ENCODE measurements around the gene ARHGEF3. TPM values are rescaled to one million over a fixed set of nuclear protein-coding genes. Genes with fewer than 3 reads are reported as not detected.

The ARHGEF3 gene
- total and polyA plus RNA-seq, 5 experiments from 2014 or later, result 95.3 to 123 (median 101) TPM

DNA sequence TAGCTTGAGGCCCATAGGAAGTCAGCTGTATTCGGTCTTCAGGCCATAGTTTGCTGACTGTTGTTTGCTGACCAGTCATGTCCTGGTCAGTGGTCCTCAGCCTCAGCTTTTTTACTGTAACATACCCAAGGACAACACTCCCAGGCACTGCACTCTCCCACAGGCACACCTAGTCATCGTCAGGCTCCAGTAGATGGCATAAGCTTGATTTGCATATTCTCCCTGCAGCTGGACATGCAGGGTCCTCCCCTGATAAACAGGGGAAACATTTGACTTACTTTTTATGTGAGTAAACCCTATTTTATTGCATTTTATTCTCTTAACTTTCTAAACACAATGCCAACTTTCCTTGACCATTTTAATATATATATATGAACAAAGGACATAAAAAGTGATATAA lies 22.9 kb downstream of the ARHGEF3 start:
- H3K9me3 Mint-ChIP-seq, result peaks cover 0 to 5% (median 0%) of the 10 kb centered on the region in 9 donors
- no peaks in the 10 kb centered on the region for H3K27me3 Mint-ChIP-seq
- DNase-seq, result no peak
- POLR2A ChIA-PET, result interaction anchor here (0.6 to 12.7 kb wide), 4 partner anchors 10 to 98 kb away, joined by 3 to 278 read pairs (median 19); partner anchors contain the start of gene ARHGEF3
- H3K4me1 Mint-ChIP-seq, result peaks cover 43 to 98% (median 94%) of the 10 kb centered on the region in 4 donors
- H3K4me3 Mint-ChIP-seq, result peak overlapping the region in 5 of 10 donors; percentile 8 to 30 (median 19)
- ATAC-seq, result no peak
- H3K36me3 Mint-ChIP-seq, result peaks cover 0 to 48% (median 15%) of the 10 kb centered on the region in 3 donors
- H3K27ac Mint-ChIP-seq, result peak overlapping the region in 9 of 10 donors; percentile 37 to 97 (median 84)

DNA sequence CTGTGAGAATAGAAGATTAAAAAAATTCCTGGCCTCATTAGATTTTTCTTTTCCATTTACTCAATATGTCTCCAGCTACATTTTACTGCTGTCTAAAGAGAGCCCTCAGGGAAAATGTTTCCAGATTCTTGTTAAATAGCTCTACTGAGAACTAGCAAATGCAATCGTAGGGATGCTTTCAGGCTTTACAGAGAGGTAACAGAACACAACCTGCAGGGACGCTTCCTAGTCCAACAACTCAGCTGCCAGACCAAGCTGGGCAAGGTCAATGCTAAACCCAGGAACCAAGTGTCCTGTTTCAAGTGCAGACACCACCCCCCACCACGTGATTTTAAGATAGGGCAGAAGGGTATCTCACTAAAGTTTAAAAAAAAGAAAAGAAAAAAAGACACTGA lies 25.2 kb downstream of the ARHGEF3 start:
- DNase-seq (no peak), ATAC-seq (no peak)
- H3K36me3 Mint-ChIP-seq, result peaks cover 13 to 68% (median 28%) of the 10 kb centered on the region in 3 donors
- no peaks in the 10 kb centered on the region for H3K27me3 Mint-ChIP-seq
- peaks cover 0 to 5% (median 0%) of the 10 kb centered on the region in 9 donors for H3K9me3 Mint-ChIP-seq
- H3K4me3 Mint-ChIP-seq, result peak overlapping the region in 9 of 10 donors; percentile 2 to 79 (median 45)
- H3K4me1 Mint-ChIP-seq, result peaks cover 43 to 91% (median 90%) of the 10 kb centered on the region in 4 donors
- peak overlapping the region; percentile 20 to 97 (median 84) for H3K27ac Mint-ChIP-seq
- POLR2A ChIA-PET, result interaction anchor here (0.7 to 6.4 kb wide), 5 partner anchors 9 to 114 kb away, joined by 3 to 33 read pairs (median 4); no protein-coding TSS in a partner anchor

DNA sequence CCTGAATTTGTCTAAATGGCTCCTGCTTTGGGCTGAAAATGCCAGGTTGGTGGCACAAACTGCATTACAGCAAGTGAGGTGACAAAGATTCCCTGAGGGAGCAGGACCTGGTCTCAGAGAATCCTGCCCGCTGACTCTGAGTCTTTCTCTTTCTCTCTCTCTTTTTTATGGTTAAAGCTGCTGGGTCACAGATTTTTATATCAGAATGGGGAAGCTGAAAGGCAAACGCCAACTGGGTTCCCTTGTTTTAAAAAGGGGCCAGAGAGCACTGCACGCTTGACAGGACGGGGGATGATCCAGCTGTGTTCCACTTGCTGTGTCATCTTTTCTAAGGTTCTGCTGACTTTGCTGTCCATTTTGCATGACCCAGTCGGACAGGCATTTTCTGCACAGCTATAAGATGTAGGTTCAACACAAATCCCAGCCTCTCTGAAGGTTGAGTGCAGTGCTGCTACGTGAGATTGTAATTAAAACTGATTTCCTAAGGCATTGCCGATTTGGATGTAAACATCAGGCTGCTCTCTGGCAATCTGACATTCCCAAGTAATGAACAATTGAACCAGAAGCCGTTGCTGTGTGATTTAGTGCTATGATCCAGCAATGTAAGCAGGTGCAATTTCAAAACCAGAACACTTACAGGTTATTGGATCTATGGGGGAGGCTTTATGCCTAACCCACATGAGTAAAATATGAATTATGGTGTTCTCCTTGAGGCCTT lies 25.8 kb downstream of the ARHGEF3 start:
- peak overlapping the region in 9 of 10 donors; percentile 63 to 97 (median 85) for H3K27ac Mint-ChIP-seq
- H3K4me1 Mint-ChIP-seq, result peaks cover 47 to 91% (median 91%) of the 10 kb centered on the region in 4 donors
- H3K27me3 Mint-ChIP-seq, result no peaks in the 10 kb centered on the region
- no peak for DNase-seq
- H3K36me3 Mint-ChIP-seq, result peaks cover 19 to 73% (median 32%) of the 10 kb centered on the region in 3 donors
- ATAC-seq, result peak in 1 of 2 donors; percentile 14
- peak overlapping the region; percentile 26 to 81 (median 66) for H3K4me3 Mint-ChIP-seq
- H3K9me3 Mint-ChIP-seq, result peaks cover 0 to 5% (median 0%) of the 10 kb centered on the region in 9 donors
- POLR2A ChIA-PET, result interaction anchor here (0.6 to 6.4 kb wide), 11 partner anchors 9 to 115 kb away, joined by 3 to 33 read pairs (median 4); no protein-coding TSS in a partner anchor

DNA sequence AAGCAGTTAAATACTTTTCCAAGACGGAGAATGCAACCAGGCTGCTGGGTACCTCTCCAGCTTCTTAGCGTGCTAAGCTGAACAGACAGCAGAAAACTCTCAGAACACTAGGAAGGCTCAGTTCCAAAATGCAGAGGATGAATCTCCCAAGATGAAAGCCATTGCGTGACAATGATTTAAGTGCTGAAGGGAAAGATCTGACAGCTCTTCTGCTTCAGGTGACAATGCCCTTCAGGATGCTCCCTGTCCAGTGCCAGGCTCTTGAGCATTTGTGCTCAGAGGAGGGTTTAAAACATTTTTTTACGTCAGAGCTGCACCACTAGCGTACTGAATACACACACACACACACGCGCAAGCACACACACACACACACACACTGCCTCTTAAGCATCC lies 26.3 kb downstream of the ARHGEF3 start:
- peaks cover 19 to 75% (median 31%) of the 10 kb centered on the region in 3 donors for H3K36me3 Mint-ChIP-seq
- peak overlapping the region in 9 of 10 donors; percentile 63 to 97 (median 85) for H3K27ac Mint-ChIP-seq
- H3K4me1 Mint-ChIP-seq, result peaks cover 42 to 90% (median 87%) of the 10 kb centered on the region in 4 donors
- peak overlapping the region; percentile 26 to 81 (median 66) for H3K4me3 Mint-ChIP-seq
- H3K27me3 Mint-ChIP-seq, result no peaks in the 10 kb centered on the region
- ATAC-seq (peak; percentile 31 to 42), DNase-seq (peak in 1 of 10 donors; percentile 33)
- peaks cover 0 to under 1% (median 0%) of the 10 kb centered on the region in 9 donors for H3K9me3 Mint-ChIP-seq
- POLR2A ChIA-PET, result interaction anchor here (0.6 to 6.4 kb wide), 9 partner anchors 8 to 71 kb away, joined by 3 to 33 read pairs (median 4); no protein-coding TSS in a partner anchor

DNA sequence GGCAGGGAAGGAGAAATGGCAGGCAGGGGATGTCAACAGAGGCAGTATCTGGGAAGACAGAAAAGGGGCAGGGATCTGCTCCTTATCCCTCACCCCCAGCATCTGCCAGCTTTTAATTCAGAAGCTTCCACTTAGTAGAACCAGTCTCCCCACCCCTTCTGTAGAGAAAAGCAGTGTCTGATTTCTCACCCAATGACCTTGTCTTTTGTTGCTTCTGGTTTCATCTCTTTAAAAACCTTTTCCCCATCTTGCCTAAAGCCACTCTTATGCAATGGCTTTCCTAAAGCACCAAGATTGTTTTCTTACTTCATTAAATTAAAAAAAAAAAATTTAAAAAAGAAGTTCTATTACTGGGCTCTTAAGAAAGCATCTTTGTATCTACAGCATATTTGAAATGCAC lies 27.8 kb downstream of the ARHGEF3 start:
- no peaks in the 10 kb centered on the region for H3K9me3 Mint-ChIP-seq
- peak overlapping the region in 3 of 10 donors; percentile 29 to 71 (median 37) for H3K4me3 Mint-ChIP-seq
- ATAC-seq (no peak), DNase-seq (no peak)
- H3K4me1 Mint-ChIP-seq, result peaks cover 38 to 88% (median 83%) of the 10 kb centered on the region in 4 donors
- H3K36me3 Mint-ChIP-seq, result peaks cover 19 to 76% (median 26%) of the 10 kb centered on the region in 3 donors
- H3K27ac Mint-ChIP-seq, result peak overlapping the region in 9 of 10 donors; percentile 15 to 89 (median 75)
- POLR2A ChIA-PET, result interaction anchor here (6.5 kb wide), 1 partner anchor 9 kb away, joined by 38 read pairs; no protein-coding TSS in a partner anchor
- H3K27me3 Mint-ChIP-seq, result no peaks in the 10 kb centered on the region

DNA sequence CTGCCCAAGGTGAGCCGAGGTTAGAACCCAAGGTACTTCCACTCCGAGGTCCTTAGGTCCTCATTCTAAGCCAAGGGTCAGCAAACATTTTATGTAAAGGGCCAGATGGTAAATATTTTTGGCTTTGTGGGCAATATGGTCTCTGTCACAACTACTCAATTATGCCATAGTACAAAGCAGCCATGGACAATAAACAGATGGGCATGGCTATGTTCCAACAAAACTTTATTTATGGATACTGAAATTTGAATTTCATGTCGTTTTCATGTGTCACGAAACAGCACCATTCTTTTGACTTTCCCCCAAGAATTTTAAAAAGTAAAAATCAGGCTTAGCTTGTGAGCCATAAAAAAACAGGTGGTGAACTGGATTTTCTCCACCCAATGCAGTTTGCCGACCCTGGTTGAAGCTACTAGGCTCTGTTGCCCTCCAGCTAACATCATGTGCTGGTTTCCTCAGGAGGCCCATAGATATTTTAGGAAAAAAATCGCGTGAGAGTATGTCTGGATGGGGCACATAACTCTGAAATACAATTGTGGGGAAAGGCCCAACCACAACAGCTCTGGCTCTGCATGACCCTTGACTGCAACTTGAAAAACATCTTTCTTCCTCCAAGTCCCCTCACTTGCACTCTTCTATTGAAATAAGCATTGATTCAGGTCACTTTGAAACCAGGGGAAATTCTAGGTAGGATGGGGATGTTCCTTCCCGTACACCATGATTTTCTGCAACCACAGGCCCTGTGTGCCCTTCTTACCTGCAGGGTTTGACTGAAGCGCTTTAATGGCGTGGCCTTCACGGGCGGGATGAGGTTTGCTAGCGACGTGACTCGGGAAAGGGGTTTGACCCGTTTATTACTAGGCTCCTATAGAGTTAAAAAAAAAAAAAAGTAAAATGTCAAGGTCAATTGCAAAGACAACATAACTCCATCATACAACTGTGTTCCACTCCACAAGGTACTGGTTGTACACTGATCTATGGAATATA lies 28.5 kb downstream of the ARHGEF3 start:
- ATAC-seq (no peak), DNase-seq (no peak)
- Mint-ChIP-seq H3K36me3 (peaks cover 19 to 83% (median 27%) of the 10 kb centered on the region in 3 donors), H3K4me1 (peaks cover 45 to 89% (median 85%) of the 10 kb centered on the region in 4 donors), H3K4me3 (peak overlapping the region in 4 of 10 donors; percentile 29 to 71 (median 46)), H3K9me3 (no peaks in the 10 kb centered on the region), H3K27me3 (no peaks in the 10 kb centered on the region), H3K27ac (peak overlapping the region; percentile 64 to 89 (median 82))
- POLR2A ChIA-PET, result interaction anchor here (0.6 to 6.5 kb wide), 3 partner anchors 10 to 114 kb away, joined by 3 to 38 read pairs (median 7); no protein-coding TSS in a partner anchor

DNA sequence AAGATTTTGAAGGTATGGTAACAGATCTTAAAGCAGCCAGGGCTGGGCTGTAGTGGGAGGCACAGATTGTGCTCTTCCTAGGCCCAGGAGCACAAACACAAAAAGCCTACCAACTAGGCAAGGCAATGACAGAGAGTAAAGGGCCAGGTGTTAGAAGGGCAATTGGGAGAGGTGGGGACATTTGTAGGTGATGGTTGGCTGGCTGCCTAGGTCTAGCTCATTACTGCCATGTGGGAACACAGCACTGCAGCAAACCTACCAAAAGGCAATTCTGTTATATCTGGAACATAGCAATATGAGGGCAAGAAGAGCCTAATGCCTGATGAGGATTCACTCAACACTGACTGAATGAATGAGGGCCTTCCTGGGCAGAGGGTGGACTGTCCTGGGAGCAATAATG lies 30.4 kb downstream of the ARHGEF3 start:
- Mint-ChIP-seq H3K4me1 (peaks cover 37 to 80% (median 73%) of the 10 kb centered on the region in 4 donors), H3K9me3 (no peaks in the 10 kb centered on the region), H3K27me3 (no peaks in the 10 kb centered on the region), H3K36me3 (peaks cover 19 to 85% (median 32%) of the 10 kb centered on the region in 3 donors), H3K4me3 (peak overlapping the region in 6 of 10 donors; percentile 3 to 48 (median 26)), H3K27ac (peak overlapping the region; percentile 46 to 90 (median 80))
- no peak for ATAC-seq
- DNase-seq, result no peak
- POLR2A ChIA-PET, result interaction anchor here (0.6 to 6.5 kb wide), 4 partner anchors 9 to 28 kb away, joined by 3 to 38 read pairs (median 6); no protein-coding TSS in a partner anchor

DNA sequence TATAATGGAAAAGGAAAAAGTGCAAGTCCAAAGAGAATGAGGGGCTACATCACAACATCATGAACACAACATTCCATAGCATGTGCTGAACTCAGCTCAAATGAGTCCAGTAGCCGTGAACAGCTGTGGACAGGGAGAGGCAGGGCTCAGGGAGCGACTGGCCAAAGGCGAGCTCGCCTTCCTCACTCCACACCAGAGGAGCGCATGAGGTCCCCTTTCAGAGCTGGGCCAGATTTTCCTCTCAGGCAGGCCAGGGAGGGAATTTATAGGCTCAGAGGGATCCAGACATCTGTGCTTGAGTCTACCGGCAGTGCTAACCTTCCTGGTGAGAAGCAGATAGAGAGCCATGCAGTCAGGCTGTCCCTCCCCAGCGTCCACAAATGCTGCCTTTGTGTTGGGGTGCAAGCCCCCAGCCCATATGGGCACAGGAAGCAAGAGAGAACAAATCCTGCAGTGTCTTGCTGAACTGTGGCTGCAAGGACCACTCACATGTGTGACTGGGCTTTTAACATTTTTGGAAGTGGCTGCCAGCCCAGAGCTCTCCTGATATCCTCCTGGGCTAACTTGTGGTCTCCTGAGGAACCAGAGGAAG lies 32.5 kb downstream of the ARHGEF3 start:
- POLR2A ChIA-PET, result interaction anchor here (1.4 to 6.5 kb wide), 3 partner anchors 14 to 32 kb away, joined by 10 to 38 read pairs (median 13); partner anchors contain the start of gene ARHGEF3
- Mint-ChIP-seq H3K4me1 (peaks cover 44 to 77% (median 72%) of the 10 kb centered on the region in 4 donors), H3K27me3 (no peaks in the 10 kb centered on the region), H3K9me3 (no peaks in the 10 kb centered on the region), H3K27ac (peak overlapping the region; percentile 47 to 91 (median 76)), H3K36me3 (peaks cover 19 to 88% (median 33%) of the 10 kb centered on the region in 3 donors), H3K4me3 (peak overlapping the region in 4 of 10 donors; percentile 4 to 40 (median 38))
- DNase-seq (no peak), ATAC-seq (no peak)

DNA sequence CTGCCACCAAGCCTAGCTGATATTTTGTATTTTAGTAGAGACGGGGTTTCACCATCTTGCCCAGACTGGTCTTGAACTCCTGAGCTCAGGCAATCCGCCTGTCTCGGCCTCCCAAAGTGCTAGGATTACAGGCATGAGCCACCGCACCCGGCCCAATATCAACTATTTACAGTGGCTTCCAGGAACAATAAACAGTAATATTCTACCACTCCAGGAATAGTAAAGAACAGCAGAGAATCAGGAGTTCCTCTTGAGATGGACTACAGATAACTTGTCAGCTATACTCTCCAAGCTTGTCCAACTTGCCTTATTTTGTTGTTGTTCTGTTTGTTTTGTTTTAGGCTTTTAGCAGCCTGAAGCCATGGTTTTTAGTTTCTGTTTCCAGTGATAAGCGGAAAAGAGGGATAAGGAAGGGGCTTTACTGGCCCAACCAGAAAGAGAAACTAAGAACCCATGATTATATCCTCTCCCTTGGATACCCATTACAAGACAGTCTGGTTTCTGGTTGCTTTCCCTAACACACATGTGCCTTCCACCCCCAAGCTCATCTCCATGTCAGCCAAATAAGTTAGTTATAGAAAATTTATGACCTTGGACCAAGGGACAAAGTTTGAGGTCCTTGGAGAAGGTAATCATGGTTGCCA lies 36.7 kb downstream of the ARHGEF3 start:
- no peak for ATAC-seq
- peaks cover 0 to 78% (median 25%) of the 10 kb centered on the region in 3 donors for H3K36me3 Mint-ChIP-seq
- H3K9me3 Mint-ChIP-seq, result no peaks in the 10 kb centered on the region
- no peaks in the 10 kb centered on the region for H3K27me3 Mint-ChIP-seq
- POLR2A ChIA-PET, result interaction anchor here (1.0 to 1.7 kb wide), 3 partner anchors 25 to 36 kb away, joined by 3 to 7 read pairs (median 3); partner anchors contain the start of gene ARHGEF3
- peak overlapping the region in 6 of 10 donors; percentile 3 to 30 (median 14) for H3K4me3 Mint-ChIP-seq
- peak overlapping the region; percentile 28 to 96 (median 80) for H3K27ac Mint-ChIP-seq
- peaks cover 50 to 83% (median 82%) of the 10 kb centered on the region in 4 donors for H3K4me1 Mint-ChIP-seq
- DNase-seq, result no peak

DNA sequence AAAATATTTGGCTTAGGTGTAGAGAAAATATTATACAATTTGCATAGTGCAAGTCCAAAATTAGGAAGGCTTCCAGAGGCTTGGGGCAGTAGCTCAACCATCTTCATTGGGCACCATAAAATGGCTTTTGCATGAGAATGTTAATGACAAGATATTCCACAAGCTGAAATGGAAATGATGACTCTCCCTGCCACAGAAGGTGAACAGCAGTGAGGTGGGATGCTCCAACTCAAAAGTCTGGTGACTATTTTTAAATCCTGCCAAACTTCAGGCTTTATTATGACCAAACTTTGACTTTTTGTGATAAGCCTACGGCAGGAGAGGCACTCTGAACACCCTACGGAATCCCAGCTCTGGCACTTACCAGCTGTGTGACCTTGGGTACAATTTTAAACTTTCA lies 37.6 kb downstream of the ARHGEF3 start:
- DNase-seq (no peak), ATAC-seq (no peak)
- Mint-ChIP-seq H3K27ac (peak overlapping the region in 7 of 10 donors; percentile 17 to 96 (median 76)), H3K9me3 (no peaks in the 10 kb centered on the region), H3K4me1 (peaks cover 50 to 83% (median 82%) of the 10 kb centered on the region in 4 donors), H3K36me3 (peaks cover 0 to 69% (median 30%) of the 10 kb centered on the region in 3 donors), H3K4me3 (peak overlapping the region in 2 of 10 donors; percentile 6 to 43), H3K27me3 (no peaks in the 10 kb centered on the region)
- POLR2A ChIA-PET, result interaction anchor here (0.7 to 1.7 kb wide), 5 partner anchors 18 to 37 kb away, joined by 3 to 7 read pairs (median 4); partner anchors contain the start of gene ARHGEF3
